ENCODE results near the gene YWHAG. TPM values are rescaled to one million over a fixed set of nuclear protein-coding genes. Genes with fewer than 3 reads are reported as not detected.
"Not testable (repeated sequence)": the region's sequence is repeated elsewhere in the genome, so short reads cannot be mapped to it uniquely, and the experiment has no call there.

Gene YWHAG
- total and polyA plus RNA-seq, 8 donors, result 15.7 to 55.7 (median 33.9) TPM

DNA sequence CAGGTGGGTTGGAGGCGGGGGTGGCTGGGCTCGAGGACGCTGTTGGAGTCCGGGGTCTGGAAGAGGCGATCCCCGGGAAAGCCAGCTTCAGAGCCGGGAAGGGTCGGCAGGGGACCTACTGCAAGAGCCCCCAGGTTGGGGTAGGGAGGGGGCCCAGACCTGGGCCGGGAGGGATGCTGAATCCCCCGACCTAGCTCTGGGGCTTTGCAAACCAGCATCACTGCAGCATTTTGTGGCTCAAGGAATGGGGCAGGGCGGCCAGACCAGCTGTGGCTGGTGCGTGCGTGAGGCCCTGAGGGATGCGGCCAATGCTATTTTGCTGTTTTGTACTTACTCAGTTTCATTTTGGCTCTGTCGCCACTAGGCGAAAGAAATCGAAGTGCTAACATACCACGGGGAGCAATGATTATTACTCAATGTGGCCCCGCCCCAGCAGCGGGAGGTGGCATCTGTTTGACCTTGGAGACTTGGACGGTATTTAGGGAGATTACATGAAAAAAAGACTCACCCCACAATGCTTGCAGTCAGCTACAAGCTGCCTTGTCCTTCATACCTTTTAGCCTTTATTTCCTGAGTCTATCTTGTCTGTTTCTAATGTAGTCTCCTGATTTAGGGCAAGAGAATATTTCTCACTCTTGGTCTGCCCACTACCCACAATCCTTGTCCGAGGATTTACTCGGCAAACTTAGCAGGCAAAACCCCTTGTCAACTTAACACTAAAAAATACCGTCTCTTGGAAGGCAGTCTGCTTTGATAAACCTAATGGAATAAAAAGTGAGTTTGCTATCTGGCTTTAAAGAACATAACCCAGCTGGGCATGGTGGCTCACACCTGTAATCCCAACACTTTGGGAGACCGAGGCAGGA is 40.1 kb downstream of the YWHAG start:
- Histone ChIP-seq H3K36me3 (no peaks in the 10 kb centered on the region), H3K27ac (peak overlapping the region; percentile 95 to 98 (median 96)), H3K9me3 (no peaks in the 10 kb centered on the region), H3K27me3 (no peaks in the 10 kb centered on the region), H3K4me1 (peaks cover 5 to 11% (median 7%) of the 10 kb centered on the region in 3 donors), H3K4me3 (peak overlapping the region; percentile 45 to 69 (median 56))
- DNase-seq (peak in 5 of 6 donors; percentile 82 to 88 (median 85)), ATAC-seq (peak; percentile 60 to 72 (median 67)), FAIRE-seq (no peak)
- intact Hi-C loops (cut with DNase I), result loop anchor here in 1 of 3 donors (10.0 kb wide), 1 partner anchor 144 kb away; no protein-coding TSS in a partner anchor
- TF ChIP-seq, protein P1, sequence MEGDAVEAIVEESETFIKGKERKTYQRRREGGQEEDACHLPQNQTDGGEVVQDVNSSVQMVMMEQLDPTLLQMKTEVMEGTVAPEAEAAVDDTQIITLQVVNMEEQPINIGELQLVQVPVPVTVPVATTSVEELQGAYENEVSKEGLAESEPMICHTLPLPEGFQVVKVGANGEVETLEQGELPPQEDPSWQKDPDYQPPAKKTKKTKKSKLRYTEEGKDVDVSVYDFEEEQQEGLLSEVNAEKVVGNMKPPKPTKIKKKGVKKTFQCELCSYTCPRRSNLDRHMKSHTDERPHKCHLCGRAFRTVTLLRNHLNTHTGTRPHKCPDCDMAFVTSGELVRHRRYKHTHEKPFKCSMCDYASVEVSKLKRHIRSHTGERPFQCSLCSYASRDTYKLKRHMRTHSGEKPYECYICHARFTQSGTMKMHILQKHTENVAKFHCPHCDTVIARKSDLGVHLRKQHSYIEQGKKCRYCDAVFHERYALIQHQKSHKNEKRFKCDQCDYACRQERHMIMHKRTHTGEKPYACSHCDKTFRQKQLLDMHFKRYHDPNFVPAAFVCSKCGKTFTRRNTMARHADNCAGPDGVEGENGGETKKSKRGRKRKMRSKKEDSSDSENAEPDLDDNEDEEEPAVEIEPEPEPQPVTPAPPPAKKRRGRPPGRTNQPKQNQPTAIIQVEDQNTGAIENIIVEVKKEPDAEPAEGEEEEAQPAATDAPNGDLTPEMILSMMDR (IDR thresholded peaks at IDR 0.05), result peak in 3 of 4 donors; percentile 15 to 30 (median 22)
- WGBS, 2 donors, result 1 to 2% methylated on average over 24 to 25 of the region's 25 CpGs

DNA sequence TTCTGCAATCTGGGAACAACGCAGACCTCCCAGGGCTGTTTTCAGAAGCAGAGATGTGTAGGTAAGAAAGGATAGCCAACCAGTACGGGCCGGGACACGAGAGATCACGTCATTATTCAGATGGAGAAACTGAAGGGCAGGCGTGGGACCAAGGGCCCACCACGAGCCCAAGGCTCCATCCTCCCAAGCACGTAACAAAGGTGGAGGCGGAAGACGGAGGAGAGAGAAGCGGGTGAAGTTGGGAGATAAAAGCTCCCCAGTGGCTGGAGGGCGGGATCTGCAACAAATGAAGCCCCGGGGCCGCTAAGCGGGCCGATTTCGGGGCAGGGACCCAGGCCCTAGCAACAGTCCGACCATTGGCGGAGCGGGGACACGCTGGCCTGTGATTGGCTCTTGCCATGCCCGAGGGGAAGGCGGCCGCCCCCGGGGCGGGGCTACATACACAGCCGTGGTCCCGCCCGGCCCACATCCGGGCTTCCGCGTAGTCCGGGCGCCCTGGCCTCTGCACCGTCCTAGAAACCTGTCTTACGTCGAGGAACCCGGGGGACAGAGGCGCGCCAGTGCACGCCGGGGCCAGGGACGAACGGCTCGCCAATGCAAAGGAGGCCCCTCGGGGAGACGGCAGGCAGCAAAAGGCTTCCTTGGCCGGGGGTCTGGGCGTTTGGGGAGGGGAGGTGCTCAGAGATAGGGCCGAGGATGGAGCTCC is 40.9 kb downstream of the YWHAG start:
- FAIRE-seq, result no peak
- H3K27me3 ChIP-seq, result no peaks in the 10 kb centered on the region
- intact Hi-C loops (cut with DNase I), result loop anchor here in 1 of 3 donors (10.0 kb wide), 1 partner anchor 143 kb away; no protein-coding TSS in a partner anchor
- peak overlapping the region; percentile 45 to 69 (median 56) for H3K4me3 ChIP-seq
- H3K4me1 ChIP-seq, result peaks cover 5 to 11% (median 7%) of the 10 kb centered on the region in 3 donors
- TF ChIP-seq, protein P1 (IDR thresholded peaks at IDR 0.05), result no peak
- 1% methylated on average over 42 to 50 of the region's 50 CpGs for WGBS, 2 donors
- peak overlapping the region; percentile 95 to 98 (median 96) for H3K27ac ChIP-seq
- H3K36me3 ChIP-seq, result no peaks in the 10 kb centered on the region
- no peaks in the 10 kb centered on the region for H3K9me3 ChIP-seq
- ATAC-seq, result peak; percentile 89 to 93 (median 90)
- DNase-seq, result peak; percentile 93 to 98 (median 96)

DNA sequence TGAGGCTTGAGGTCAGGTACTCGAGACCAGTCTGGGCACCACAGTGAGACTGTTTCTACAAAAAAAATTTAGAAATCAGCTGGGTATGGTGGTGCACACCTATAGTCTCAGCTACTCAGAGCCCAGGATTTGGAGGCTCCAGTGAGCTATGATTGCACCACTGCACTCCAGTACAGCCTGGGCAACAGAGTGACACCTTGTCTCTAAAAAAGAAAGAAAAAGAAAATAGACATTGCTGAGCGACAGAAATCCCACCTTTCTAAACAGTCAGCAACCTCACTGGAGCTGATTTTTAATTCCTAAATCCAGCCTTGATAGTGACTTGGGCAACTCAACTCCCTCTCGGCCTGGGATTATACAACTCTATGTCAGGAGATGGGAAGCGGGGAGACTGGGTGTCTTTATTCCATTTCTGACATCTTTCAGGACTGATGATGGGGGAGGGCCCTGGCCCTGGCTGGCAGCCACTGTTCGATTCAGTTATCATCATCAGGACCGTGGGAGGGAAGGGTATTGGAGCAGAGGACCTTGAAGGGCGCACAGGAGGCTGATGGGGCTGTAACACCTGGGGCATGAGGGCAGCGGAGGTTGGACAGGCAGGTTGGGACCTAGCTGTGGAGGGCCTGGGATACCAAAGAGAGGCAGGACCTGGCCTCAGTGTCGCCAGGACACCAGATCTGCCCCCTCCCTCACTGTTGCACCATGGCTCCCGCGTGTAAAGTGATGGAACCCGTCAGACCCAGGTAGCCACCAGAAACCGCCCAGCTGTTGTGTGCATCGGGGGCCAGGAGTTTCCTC is 41.6 kb downstream of the YWHAG start:
- whole genome bisulfite sequencing, 2 donors, result 26 to 36% methylated on average over 14 of the region's 14 CpGs
- peak overlapping the region; percentile 95 to 98 (median 96) for H3K27ac ChIP-seq
- TF ChIP-seq, protein P1 (IDR thresholded peaks at IDR 0.05), result no peak
- ATAC-seq, result peak in 3 of 4 donors; percentile 0 to 2 (median 1)
- no peaks in the 10 kb centered on the region for H3K27me3 ChIP-seq
- DNase-seq, result peak in 4 of 6 donors; percentile 54 to 63 (median 56)
- no peaks in the 10 kb centered on the region for H3K9me3 ChIP-seq
- peaks cover 5 to 11% (median 7%) of the 10 kb centered on the region in 3 donors for H3K4me1 ChIP-seq
- intact Hi-C loops (cut with DNase I), result loop anchor here in 1 of 3 donors (10.0 kb wide), 1 partner anchor 142 kb away; no protein-coding TSS in a partner anchor
- no peak for FAIRE-seq
- H3K4me3 ChIP-seq, result peak overlapping the region; percentile 45 to 69 (median 56)
- H3K36me3 ChIP-seq, result no peaks in the 10 kb centered on the region

DNA sequence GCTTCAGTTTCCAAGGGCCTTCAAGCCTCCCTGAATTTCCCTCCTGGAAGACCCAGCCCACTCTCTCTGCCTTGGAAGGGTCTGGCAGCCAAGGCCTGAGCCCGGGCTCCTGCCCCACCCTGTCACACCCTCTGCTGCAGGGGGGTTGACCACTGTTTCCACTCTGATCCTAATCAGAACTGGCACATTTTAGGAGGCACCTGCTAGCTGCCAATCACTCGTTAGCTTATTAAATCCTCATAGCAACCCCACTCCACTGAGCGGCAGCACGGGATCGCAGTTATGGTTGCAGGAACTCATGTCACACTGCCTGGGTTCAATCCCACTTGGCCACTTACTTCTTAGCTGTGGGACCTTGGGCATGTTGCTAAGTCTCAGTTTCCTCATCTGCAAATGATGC is 43.4 kb downstream of the YWHAG start:
- no peak overlapping the region for H3K27ac ChIP-seq
- no peak overlapping the region for H3K4me3 ChIP-seq
- TF ChIP-seq, protein P1 (IDR thresholded peaks at IDR 0.05), result no peak
- peaks cover 10 to 17% (median 14%) of the 10 kb centered on the region in 3 donors for H3K4me1 ChIP-seq
- ATAC-seq (no peak), FAIRE-seq (no peak), DNase-seq (peak in 1 of 6 donors; percentile 33)
- no peaks in the 10 kb centered on the region for H3K27me3 ChIP-seq
- H3K9me3 ChIP-seq, result no peaks in the 10 kb centered on the region
- intact Hi-C loops (cut with DNase I), result loop anchor here in 1 of 3 donors (10.0 kb wide), 1 partner anchor 141 kb away; no protein-coding TSS in a partner anchor
- WGBS, 2 donors, result 73 to 77% methylated on average over 5 of the region's 5 CpGs
- no peaks in the 10 kb centered on the region for H3K36me3 ChIP-seq

DNA sequence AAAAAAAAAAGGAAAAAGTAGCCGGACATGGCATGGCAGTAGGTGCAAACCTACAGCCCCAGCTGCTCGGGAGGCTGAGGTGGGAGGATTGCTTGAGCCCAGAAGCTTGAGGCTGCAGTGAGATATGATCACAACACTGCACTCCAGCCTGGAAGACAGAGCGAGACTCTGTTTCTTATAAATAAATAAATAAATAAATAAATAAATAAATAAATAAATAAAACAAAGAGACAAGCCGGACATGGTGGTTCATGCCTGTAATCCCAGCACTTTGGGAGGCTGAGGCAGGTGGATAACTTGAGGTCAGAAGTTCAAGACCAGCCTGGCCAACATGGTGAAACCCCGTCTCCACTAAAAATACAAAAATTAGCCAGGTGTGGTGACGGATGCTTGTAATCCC is 44.1 kb downstream of the YWHAG start:
- H3K27me3 ChIP-seq, H3K36me3 ChIP-seq, H3K27ac ChIP-seq, DNase-seq, FAIRE-seq, H3K9me3 ChIP-seq, ATAC-seq, H3K4me3 ChIP-seq: not testable (repeated sequence)
- H3K4me1 ChIP-seq, result peaks cover 15 to 17% (median 16%) of the 10 kb centered on the region in 3 donors
- WGBS, 2 donors, result 58 to 67% methylated on average over 5 to 6 of the region's 6 CpGs
- intact Hi-C loops (cut with DNase I), result loop anchor here in 1 of 3 donors (10.0 kb wide), 1 partner anchor 140 kb away; no protein-coding TSS in a partner anchor

All from pancreas (tissue), 10 donors.